ENCODE data around the gene HAPLN2.

DNA sequence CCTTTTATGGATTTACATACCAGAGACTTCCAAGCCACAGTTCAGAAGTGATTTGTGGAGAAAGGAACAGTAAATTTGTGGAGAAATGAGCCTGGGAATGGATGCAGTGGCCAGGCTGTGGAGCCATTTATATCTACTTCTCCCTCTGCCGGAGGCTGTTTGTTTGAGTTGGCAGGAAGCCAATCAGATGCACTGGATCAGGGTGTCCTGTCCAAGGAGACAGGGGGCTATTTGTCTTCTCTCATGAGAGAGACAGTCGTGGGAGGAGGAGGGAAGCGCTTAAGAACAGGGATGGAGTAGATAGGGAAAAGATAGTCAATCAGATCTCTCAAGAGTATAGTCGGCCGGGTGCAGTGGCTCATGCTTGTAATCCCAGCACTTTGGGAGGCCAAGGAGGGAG lies 2.8 kb upstream of the HAPLN2 start:
- peak; percentile 74 to 83 for TF ChIP-seq POLR2AphosphoS5 (IDR thresholded peaks at IDR 0.05)
- TF ChIP-seq EP300 (IDR thresholded peaks at IDR 0.05) = peak; percentile 56
- no peak for TF ChIP-seq POLR2A (IDR thresholded peaks at IDR 0.05; ENCODE audit: low read depth)
- peak in 2 of 3 experiments; percentile 9 to 13 for TF ChIP-seq CTCF (IDR thresholded peaks at IDR 0.05)

All from esophagus muscularis mucosa (tissue), 4 donors.